ENCODE results near the gene MSH6.

MSH6 gene, protein sequence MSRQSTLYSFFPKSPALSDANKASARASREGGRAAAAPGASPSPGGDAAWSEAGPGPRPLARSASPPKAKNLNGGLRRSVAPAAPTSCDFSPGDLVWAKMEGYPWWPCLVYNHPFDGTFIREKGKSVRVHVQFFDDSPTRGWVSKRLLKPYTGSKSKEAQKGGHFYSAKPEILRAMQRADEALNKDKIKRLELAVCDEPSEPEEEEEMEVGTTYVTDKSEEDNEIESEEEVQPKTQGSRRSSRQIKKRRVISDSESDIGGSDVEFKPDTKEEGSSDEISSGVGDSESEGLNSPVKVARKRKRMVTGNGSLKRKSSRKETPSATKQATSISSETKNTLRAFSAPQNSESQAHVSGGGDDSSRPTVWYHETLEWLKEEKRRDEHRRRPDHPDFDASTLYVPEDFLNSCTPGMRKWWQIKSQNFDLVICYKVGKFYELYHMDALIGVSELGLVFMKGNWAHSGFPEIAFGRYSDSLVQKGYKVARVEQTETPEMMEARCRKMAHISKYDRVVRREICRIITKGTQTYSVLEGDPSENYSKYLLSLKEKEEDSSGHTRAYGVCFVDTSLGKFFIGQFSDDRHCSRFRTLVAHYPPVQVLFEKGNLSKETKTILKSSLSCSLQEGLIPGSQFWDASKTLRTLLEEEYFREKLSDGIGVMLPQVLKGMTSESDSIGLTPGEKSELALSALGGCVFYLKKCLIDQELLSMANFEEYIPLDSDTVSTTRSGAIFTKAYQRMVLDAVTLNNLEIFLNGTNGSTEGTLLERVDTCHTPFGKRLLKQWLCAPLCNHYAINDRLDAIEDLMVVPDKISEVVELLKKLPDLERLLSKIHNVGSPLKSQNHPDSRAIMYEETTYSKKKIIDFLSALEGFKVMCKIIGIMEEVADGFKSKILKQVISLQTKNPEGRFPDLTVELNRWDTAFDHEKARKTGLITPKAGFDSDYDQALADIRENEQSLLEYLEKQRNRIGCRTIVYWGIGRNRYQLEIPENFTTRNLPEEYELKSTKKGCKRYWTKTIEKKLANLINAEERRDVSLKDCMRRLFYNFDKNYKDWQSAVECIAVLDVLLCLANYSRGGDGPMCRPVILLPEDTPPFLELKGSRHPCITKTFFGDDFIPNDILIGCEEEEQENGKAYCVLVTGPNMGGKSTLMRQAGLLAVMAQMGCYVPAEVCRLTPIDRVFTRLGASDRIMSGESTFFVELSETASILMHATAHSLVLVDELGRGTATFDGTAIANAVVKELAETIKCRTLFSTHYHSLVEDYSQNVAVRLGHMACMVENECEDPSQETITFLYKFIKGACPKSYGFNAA (N-terminal part only)

DNA sequence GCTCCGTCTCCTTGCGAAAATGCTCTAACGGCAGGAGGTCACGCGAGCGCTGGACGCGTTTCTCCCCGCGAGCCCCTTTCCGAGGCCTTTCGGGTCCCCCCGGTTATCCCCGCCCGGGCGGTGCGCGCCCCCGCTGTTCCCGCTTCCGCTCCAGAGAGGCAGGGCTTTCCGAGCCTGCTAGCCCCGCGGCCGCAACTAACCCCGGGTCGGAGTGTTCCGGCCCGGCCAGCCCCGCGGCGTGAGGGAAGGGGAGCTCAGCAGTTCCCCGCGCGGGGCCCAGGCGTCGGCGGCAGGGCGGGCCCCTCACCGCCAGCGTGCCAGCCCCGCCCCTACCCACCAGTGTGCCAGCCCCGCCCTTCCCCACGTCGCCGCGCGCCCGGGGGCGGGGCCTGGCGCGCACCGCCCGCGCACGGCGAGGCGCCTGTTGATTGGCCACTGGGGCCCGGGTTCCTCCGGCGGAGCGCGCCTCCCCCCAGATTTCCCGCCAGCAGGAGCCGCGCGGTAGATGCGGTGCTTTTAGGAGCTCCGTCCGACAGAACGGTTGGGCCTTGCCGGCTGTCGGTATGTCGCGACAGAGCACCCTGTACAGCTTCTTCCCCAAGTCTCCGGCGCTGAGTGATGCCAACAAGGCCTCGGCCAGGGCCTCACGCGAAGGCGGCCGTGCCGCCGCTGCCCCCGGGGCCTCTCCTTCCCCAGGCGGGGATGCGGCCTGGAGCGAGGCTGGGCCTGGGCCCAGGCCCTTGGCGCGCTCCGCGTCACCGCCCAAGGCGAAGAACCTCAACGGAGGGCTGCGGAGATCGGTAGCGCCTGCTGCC lies at the start of gene MSH6:
Gene MSH6, plus strand, starts transcription at position 475 of the 815 bp plus-strand sequence. Its CDS starts 89 bp downstream, at position 564.
- Histone ChIP-seq H3K36me3 (ENCODE audit: control insufficient read depth, insufficient read depth, low read length) (no peaks in the 10 kb centered on the region), H3K9me3 (ENCODE audit: control insufficient read depth, insufficient read depth, low read length) (no peaks in the 10 kb centered on the region), H3K4me1 (ENCODE audit: control insufficient read depth, insufficient read depth, low read length) (no peaks in the 10 kb centered on the region; the same call in none of the 2 replicates), H3K27ac (ENCODE audit: low read length) (no peak within 1 kb of the TSS), H3K4me3 (ENCODE audit: low read length) (peak within 1 kb of the TSS; percentile 96), H3K27me3 (ENCODE audit: control insufficient read depth, insufficient read depth, low read length) (no peaks in the 10 kb centered on the region)
- WGBS (ENCODE audit: insufficient coverage, insufficient read length) = no CpG with 5 or more reads among the region's 98 CpGs
- peak; percentile 39 for DNase-seq (ENCODE audit: low read depth, low spot score)

DNA sequence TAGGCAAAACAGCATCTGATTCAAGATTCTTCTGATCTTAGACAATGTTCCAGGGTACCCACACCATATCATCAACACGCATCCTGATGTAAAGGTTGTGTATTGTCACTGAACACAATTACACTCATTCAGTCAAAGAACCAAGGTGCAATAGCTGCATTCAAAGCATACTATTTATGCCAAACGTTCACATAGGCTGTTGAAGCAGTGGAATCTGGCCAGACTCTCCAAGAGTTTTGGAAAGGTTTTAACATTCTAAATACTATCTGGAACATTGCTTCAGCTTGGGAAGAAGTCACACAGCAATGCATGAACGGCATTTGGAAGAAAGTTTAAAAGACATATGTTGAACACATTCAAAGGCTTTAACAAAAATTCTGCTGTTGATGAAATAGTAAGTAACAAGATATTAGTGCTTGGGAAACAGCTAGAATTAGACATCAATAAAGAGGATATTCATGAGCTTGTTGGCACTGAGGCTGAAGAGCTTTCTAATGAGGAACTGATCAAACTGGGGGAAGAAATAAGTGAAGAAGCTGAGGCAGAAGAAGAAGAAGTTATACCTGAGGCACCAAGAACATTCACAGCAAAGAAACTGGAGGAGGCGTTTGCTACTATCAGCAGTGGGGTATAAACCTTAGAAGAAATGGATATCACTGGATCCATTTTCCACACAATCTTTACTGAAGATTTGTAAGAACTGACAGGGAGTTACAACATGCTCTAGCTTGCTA lies 47.6 kb upstream of the MSH6 start:
- Histone ChIP-seq H3K4me3 (ENCODE audit: low read length) (no peak overlapping the region), H3K4me1 (ENCODE audit: control insufficient read depth, insufficient read depth, low read length) (no peaks in the 10 kb centered on the region), H3K9me3 (ENCODE audit: control insufficient read depth, insufficient read depth, low read length) (no peaks in the 10 kb centered on the region), H3K27me3 (ENCODE audit: control insufficient read depth, insufficient read depth, low read length) (no peaks in the 10 kb centered on the region), H3K27ac (ENCODE audit: low read length) (no peak overlapping the region), H3K36me3 (ENCODE audit: control insufficient read depth, insufficient read depth, low read length) (no peaks in the 10 kb centered on the region)
- no CpG with 5 or more reads among the region's 4 CpGs for WGBS (ENCODE audit: insufficient coverage, insufficient read length)
- DNase-seq (ENCODE audit: low read depth, low spot score) = no peak

DNA sequence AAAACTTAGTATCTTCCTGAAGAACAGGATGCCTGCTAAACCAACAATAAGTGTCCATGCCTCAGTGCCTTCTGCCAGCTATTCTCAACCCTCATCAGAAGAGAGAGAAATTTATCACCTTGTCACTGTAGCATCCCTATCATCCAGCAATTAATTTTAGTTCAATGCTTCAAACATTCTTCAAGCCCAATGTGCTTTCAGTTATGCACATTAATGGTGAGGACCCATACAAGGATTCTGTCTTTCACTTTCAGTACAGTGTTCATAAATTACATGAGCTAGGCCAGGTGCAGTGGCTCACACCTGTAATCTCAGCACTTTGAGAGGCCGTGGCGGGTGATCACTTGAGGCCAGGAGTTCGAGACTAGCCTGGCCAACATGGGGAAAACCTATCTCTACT lies 47.0 kb upstream of the MSH6 start:
- no peak for DNase-seq (ENCODE audit: low read depth, low spot score)
- no peaks in the 10 kb centered on the region for H3K36me3 ChIP-seq (ENCODE audit: control insufficient read depth, insufficient read depth, low read length)
- WGBS (ENCODE audit: insufficient coverage, insufficient read length) = no CpG with 5 or more reads among the region's 3 CpGs
- no peak overlapping the region for H3K27ac ChIP-seq (ENCODE audit: low read length)
- no peak overlapping the region for H3K4me3 ChIP-seq (ENCODE audit: low read length)
- no peaks in the 10 kb centered on the region for H3K9me3 ChIP-seq (ENCODE audit: control insufficient read depth, insufficient read depth, low read length)
- no peaks in the 10 kb centered on the region for H3K4me1 ChIP-seq (ENCODE audit: control insufficient read depth, insufficient read depth, low read length)
- no peaks in the 10 kb centered on the region for H3K27me3 ChIP-seq (ENCODE audit: control insufficient read depth, insufficient read depth, low read length)

DNA sequence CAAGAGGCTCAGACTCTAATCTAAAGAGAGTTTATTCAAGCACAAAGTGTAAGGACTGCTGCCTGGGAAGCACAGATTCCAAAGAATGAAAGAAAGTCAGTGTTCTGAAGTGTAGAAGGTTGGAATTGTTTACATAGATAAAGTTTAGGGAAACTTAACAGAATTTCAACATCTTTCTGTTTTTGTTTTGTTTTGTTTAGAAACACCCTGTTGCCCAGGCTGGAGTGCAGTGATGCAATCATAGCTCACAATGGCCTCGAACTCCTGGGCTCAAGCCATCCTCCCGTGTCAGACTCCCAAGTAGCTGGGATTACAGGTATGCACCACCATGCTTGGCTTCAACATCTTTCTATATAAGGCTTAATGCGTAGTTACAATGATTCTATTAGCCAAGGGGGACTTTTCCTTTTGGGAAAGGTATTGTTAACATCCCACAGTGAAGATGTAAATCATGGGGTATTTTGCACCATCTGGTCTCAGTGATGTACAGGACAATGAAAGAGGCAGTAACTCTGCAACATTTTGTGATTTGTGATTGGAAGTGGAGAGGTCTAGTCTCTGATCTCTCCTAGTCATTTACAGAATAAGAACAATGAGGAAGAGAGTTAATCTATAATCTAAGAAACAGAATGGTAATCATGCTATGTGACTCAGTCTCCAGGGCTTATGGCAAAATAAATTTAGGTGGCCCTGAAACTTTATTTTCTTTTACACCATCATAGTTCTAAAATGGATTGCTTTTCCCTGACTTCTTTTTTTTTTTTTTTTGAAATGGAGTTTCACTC lies 45.6 kb upstream of the MSH6 start:
- Histone ChIP-seq H3K9me3 (ENCODE audit: control insufficient read depth, insufficient read depth, low read length) (no peaks in the 10 kb centered on the region), H3K4me3 (ENCODE audit: low read length) (no peak overlapping the region), H3K27me3 (ENCODE audit: control insufficient read depth, insufficient read depth, low read length) (no peaks in the 10 kb centered on the region), H3K36me3 (ENCODE audit: control insufficient read depth, insufficient read depth, low read length) (no peaks in the 10 kb centered on the region), H3K27ac (ENCODE audit: low read length) (no peak overlapping the region), H3K4me1 (ENCODE audit: control insufficient read depth, insufficient read depth, low read length) (no peaks in the 10 kb centered on the region; the same call in 1 of the 2 replicates)
- no CpG with 5 or more reads among the region's 3 CpGs for WGBS (ENCODE audit: insufficient coverage, insufficient read length)
- no peak for DNase-seq (ENCODE audit: low read depth, low spot score)

DNA sequence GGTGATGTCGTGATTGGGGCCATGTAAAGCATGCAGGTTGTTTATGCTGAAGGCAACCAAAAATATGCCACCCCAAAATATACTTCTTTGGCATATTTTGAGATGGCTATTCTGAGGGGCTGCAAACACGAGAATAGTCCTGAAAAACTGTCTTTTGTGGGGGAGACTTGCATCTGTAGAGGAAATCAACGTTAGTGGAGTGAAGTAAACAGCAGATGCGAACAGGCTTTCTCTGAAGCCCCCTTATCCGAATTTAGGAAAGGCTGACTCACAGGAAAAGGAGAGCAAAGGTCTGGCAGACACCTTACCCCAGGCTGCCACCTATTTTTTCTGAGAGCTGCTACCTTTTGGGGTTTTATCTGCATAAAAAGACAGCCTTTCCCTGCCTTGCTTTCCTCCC lies 44.6 kb upstream of the MSH6 start:
- no peaks in the 10 kb centered on the region for H3K27me3 ChIP-seq (ENCODE audit: control insufficient read depth, insufficient read depth, low read length)
- WGBS (ENCODE audit: insufficient coverage, insufficient read length) = no CpG with 5 or more reads among the region's 5 CpGs
- no peak overlapping the region for H3K4me3 ChIP-seq (ENCODE audit: low read length)
- no peaks in the 10 kb centered on the region for H3K9me3 ChIP-seq (ENCODE audit: control insufficient read depth, insufficient read depth, low read length)
- H3K27ac ChIP-seq (ENCODE audit: low read length) = no peak overlapping the region
- no peak for DNase-seq (ENCODE audit: low read depth, low spot score)
- H3K36me3 ChIP-seq (ENCODE audit: control insufficient read depth, insufficient read depth, low read length) = no peaks in the 10 kb centered on the region
- no peaks in the 10 kb centered on the region; the same call in 1 of the 2 replicates for H3K4me1 ChIP-seq (ENCODE audit: control insufficient read depth, insufficient read depth, low read length)

DNA sequence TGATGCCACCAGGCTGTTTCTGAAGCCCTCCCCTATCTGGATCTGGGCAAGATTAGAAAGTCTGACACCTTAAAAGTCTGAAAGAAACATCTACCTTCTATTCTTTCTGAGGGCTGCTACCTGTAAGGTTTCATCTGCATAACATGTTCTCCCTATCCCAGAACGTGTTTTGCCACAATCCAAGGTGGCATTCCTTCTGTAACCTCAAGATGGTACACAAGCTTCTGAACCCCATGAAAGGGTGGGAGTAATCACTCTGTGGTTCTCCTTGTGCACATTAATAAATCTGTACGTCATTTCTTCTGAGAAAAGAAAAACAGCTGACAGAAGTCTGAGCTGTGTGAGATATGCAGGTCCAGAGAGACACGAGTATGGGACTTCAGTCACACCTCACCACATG lies 41.8 kb upstream of the MSH6 start:
- Histone ChIP-seq H3K4me1 (ENCODE audit: control insufficient read depth, insufficient read depth, low read length) (no peaks in the 10 kb centered on the region; the same call in 1 of the 2 replicates), H3K36me3 (ENCODE audit: control insufficient read depth, insufficient read depth, low read length) (no peaks in the 10 kb centered on the region), H3K4me3 (ENCODE audit: low read length) (no peak overlapping the region), H3K9me3 (ENCODE audit: control insufficient read depth, insufficient read depth, low read length) (no peaks in the 10 kb centered on the region), H3K27ac (ENCODE audit: low read length) (no peak overlapping the region), H3K27me3 (ENCODE audit: control insufficient read depth, insufficient read depth, low read length) (no peaks in the 10 kb centered on the region)
- no CpG with 5 or more reads among the region's 3 CpGs for WGBS (ENCODE audit: insufficient coverage, insufficient read length)
- no peak for DNase-seq (ENCODE audit: low read depth, low spot score)

DNA sequence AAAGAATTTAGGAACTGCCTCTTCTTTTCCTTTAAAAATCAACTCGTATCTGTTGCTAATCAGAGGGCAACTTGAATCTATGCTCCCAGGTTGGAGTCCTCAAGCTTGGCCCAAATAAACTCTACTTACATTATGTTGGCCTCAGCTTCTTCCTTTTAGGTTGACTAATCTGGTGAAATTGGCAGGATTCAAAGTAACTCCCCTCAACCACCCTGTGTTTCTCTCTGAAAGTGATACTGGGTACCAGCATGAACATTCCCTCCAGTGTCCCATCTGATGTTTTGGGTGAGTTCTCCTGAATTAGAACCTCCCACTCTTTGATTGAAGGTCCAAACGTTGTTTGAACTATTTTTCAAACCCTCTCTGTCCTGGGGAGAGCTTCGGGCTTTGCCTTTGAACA lies 41.3 kb upstream of the MSH6 start:
- Histone ChIP-seq H3K27ac (ENCODE audit: low read length) (no peak overlapping the region), H3K27me3 (ENCODE audit: control insufficient read depth, insufficient read depth, low read length) (no peaks in the 10 kb centered on the region), H3K9me3 (ENCODE audit: control insufficient read depth, insufficient read depth, low read length) (no peaks in the 10 kb centered on the region), H3K4me3 (ENCODE audit: low read length) (no peak overlapping the region), H3K4me1 (ENCODE audit: control insufficient read depth, insufficient read depth, low read length) (no peaks in the 10 kb centered on the region; the same call in 1 of the 2 replicates), H3K36me3 (ENCODE audit: control insufficient read depth, insufficient read depth, low read length) (no peaks in the 10 kb centered on the region)
- no CpG with 5 or more reads among the region's 3 CpGs for WGBS (ENCODE audit: insufficient coverage, insufficient read length)
- no peak for DNase-seq (ENCODE audit: low read depth, low spot score)

DNA sequence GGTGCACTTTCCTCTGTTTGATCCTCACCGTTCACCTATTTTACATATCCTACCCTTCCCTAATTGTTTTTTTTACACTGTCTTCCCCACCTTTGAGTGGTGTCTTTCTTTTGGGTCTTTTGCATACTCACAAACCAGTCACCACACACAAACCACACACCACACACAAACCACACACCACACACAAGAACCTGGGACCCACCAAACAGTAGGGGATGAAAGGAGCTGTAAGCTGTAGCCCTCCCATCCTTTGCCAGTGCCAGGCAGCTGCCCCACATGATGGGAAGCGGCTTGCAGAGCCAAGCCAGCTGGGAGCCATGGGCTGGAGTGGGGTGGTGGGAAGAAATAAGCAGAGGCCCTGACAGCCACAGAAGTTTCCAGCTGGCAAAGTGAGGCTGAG lies 38.9 kb upstream of the MSH6 start:
- H3K27ac ChIP-seq (ENCODE audit: low read length) = no peak overlapping the region
- H3K4me3 ChIP-seq (ENCODE audit: low read length) = no peak overlapping the region
- H3K9me3 ChIP-seq (ENCODE audit: control insufficient read depth, insufficient read depth, low read length) = 0 out of 2 replicates have a peak, but pooled peaks cover 2% of the 10 kb centered on the region
- no peak for DNase-seq (ENCODE audit: low read depth, low spot score)
- no CpG with 5 or more reads among the region's 2 CpGs for WGBS (ENCODE audit: insufficient coverage, insufficient read length)
- H3K4me1 ChIP-seq (ENCODE audit: control insufficient read depth, insufficient read depth, low read length) = no peaks in the 10 kb centered on the region; the same call in 1 of the 2 replicates
- no peaks in the 10 kb centered on the region for H3K27me3 ChIP-seq (ENCODE audit: control insufficient read depth, insufficient read depth, low read length)
- no peaks in the 10 kb centered on the region for H3K36me3 ChIP-seq (ENCODE audit: control insufficient read depth, insufficient read depth, low read length)

Data from iPS DF 6.9 (cell line).